AG08396 (cell line): ENCODE data around the gene RGCC.
"Not testable (repeated sequence)": the region's sequence is repeated elsewhere in the genome, so short reads cannot be mapped to it uniquely, and the experiment has no call there.

Experiments
- DNase-seq: peaks from one replicate; pipeline ENCODE4 v3.0.0; 2012; ENCODE audit warnings: low spot score, mixed read lengths

Gene RGCC

GRCh38 chr13:41490371-41491015 lies 33.1 kb downstream of the RGCC start:
- DNase-seq, result no peak

- DNase-seq, result no peak
Observed at GRCh38 chr13:41491436-41491835, 34.1 kb downstream of the RGCC start.

- DNase-seq, result no peak
Observed at GRCh38 chr13:41492432-41493260, 35.3 kb downstream of the RGCC start.

DNA sequence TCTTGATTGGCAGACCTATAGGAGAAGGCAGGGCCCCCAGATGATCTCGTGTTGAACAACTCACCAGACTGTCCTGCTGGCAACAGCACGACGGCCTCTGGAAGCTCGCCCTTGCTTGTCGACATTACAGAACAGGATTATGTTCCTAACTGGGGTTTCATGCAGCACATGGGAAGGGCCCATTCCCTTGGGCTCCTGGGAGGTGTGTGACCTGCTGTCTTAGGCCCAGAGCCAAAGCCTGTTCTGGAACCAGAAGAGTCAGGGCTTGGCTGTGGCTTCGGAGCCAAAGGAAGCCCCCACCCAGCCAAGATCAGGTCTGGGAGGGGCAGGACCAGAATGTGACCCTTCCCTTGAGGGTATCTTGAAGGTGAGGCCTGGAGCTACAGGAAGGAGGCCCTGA lies 36.9 kb downstream of the RGCC start:
- DNase-seq, result no peak

DNA sequence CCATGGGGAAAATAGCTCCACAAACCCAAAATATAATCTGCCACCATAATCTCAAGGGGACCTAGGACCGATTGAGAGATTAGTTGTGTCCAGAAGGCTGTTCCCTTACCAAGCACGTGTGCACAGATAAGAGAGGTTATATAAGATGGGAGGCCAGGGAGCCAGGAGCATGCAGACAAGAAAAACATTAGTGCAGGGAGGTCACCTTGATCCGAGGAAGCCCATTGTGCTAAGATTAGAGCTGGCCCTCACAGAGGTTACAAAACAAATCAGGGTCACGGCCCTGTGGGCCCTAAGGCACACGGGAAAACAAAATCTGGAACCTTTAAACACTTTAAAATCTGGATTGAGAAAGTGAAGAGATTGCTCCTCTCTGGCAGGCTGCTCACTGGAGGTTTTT lies 37.7 kb downstream of the RGCC start:
- DNase-seq, result no peak

GRCh38 chr13:41496420-41497234 lies 39.3 kb downstream of the RGCC start:
- DNase-seq, result peak; percentile 73

GRCh38 chr13:41497436-41497835 lies 40.1 kb downstream of the RGCC start:
- DNase-seq, result no peak

GRCh38 chr13:41499452-41499851 lies 42.1 kb downstream of the RGCC start:
- DNase-seq, result no peak

DNA sequence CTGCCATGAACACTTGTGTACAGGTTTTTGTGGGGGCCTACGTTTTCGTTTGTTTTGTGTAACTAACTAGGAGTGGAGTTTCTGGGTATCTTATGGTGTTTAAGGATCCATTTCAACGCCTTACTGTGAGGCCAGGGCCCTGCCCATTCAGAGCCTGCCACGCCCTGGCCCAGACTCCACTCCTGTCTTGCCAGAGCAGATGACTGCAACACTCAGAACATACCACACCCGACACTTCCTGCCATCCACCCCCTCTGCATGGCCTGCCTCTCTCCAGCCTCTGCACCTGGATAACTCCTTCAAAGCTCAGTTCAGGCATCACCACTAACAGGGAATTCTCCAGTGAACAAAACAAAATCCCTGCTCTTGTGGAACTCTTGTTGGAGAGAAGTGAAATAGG lies 43.2 kb downstream of the RGCC start:
- no peak for DNase-seq

DNA sequence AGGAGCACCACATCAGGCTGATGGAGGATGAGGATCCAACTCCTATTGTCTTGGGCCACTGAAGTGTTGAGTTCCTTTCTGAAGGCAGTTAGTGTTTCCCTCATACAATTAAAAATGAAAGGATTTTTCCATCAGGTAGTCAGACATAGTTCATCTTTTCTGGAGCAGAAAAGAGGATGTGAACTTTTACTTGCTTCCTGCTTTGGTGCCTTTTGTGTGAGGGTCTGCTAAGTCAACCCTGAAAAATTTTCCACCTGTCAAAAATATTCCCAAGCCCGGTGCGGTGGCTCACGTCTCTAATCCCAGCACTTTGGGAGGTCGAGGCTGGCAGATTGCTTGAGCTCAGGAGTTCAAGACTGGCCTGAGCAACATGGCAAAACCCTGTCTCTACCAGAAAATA lies 43.9 kb downstream of the RGCC start:
- DNase-seq, result no peak

- DNase-seq, result no peak
Observed at GRCh38 chr13:41502031-41502430, 44.7 kb downstream of the RGCC start.

DNA sequence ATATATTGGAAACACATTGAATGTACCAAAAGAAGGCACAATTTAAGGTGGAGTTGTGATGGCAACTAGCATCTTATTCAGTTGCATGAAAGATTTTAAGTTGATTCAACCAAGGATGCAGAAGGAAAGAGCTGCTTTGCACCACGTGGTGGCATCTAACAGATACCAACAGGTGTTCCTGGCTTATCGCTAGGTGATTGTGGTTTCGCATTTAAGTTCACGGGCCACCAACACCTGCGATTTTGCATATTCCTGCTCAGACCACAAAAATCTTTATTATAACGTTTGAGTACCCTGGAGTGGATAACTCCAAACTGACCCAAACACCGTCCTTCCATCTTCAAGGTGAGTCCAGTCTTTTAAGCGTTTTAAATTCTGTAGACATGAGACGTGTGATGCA lies 45.3 kb downstream of the RGCC start:
- no peak for DNase-seq

GRCh38 chr13:41503356-41503755 lies 46.0 kb downstream of the RGCC start:
- no peak for DNase-seq

- DNase-seq, result not testable (repeated sequence)
Observed at GRCh38 chr13:41504657-41505056, 47.3 kb downstream of the RGCC start.

- peak; percentile 85 for DNase-seq
Observed at GRCh38 chr13:41505209-41505835, 48.0 kb downstream of the RGCC start.

- DNase-seq, result no peak
Observed at GRCh38 chr13:41506312-41506711, 49.0 kb downstream of the RGCC start.

DNA sequence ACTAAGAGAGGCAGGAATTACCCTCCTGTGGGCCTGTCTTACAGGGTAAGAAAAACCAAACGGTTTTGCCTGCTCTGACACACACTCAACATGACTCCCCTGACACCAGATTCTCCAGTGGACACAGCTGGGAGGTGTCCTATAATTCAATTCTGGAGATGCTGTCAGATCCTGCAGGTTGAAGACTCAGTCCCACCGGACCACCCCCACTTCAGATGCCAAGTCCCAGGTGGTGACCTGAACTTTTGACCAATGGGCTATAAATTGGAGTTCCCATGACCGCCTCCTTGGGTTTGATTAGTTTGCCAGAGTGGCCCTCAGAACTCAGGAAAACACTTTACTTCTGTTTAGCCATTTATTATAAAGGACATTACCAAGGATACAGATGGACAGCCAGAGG lies 52.6 kb downstream of the RGCC start:
- no peak for DNase-seq

DNA sequence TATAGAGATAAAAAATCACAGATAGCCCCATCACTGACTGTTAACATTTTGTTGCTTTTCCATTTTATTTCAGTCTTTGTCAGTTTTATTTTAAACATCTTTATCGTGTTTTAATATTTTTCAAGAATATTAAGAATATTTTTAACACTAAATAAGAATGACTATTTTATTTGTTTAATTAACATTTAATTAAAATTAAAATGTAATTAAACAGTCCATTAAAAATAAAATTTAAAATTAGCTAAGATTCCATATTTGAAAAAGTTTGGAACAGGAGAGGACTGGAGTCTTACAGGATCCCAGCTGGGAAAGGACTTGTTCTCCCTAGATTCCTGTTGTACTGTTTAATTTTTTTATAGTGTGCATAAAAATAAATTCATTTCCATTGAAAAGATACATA lies 54.5 kb downstream of the RGCC start:
- DNase-seq, result no peak

DNA sequence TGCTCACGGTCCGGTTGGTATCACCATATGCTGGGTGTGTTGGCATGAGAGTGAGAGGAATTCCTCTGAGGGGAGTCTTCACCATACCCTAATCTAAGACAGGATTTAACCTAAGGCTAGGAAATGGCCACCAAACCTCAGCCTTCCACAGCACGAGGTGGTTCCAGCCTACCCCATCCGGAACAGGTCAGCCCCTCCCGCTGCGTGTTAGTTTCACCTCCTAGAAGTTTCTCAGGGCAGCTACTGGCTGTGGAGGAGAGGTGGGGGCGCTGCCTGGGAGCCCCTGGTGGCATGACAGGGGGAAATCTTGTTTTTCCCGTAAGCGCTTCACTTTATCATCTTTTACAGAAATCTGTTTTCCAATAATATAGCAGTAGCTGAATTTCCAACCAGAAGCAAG lies 55.1 kb downstream of the RGCC start:
- no peak for DNase-seq

DNA sequence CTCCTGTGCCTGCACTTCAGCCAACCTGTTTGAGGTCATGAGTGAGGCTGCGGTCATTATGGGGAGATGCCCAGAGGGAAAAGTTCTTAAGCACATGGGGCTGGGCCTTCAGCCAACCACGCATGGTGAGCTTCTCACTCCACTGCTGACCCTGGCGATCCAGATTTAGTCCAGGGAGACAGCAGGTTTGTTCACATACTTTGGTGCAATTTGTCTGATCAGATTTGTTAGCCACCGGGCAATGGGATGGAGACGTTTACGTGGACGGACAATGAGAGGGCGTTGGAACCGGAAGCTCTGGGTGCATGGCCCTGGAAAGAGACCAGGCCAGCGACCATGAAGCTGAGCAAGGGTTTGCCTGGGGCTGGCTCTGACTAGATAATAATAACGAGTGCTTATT lies 56.2 kb downstream of the RGCC start:
- no peak for DNase-seq

DNA sequence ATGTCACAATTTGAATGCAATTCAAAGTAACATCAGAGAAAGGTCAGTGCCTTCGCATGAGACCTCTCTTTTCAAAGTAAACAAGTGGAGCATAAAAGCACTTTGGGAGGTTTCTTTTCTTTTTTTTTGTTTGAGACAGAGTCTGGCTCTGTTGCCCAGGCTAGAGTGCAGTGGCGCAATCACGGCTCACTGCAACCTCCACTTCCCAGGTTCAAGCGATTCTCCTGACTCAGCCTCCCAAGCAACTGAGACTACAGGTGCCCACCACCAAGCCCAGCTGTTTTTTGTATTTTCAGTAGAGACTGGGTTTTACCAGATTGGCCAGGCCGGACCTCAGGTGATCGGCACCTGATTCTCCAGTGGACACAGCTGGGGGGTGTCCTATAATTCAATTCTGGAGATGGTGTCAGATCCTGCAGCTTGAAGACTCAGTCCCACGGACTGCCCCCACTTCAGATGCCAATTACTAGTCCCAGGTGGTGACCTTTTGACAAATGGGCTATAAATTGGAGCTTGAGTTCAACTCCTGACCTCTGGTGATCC lies 57.6 kb downstream of the RGCC start:
- no peak for DNase-seq

DNA sequence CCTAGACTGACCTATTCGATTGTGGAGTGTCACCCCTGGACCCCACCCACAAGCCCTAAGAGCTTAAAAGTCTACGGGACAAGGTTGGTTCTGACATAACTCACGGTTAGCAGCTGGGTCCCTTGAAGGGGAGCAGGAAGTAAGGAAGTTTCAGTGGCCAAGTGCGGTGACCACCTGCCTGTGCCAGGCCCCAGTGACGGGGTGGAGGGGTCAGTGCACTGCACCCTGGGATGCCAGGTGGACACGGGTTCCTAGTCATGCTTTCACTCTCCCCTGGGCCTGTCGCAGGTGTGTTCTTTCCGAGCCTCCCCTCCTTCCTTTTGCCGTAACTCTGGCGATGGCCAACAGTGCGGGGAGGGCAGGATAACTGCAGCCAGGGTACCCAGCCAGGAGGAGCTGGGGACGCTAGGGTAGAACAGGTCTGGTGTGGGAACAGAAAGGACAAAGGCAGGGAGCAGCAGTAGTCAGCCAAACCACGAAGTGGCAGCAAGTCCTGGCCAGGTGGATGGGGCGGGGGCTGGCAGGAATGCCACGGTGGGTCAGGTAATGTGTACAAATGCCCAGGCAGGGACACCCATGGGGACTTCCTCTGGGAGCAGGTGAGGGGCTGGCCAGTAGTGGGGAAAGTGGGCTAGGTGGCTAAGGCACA lies 58.3 kb downstream of the RGCC start:
- DNase-seq, result no peak
